ENCODE data around the gene UBE2J1.
"Not testable (repeated sequence)": the region's sequence is repeated elsewhere in the genome, so short reads cannot be mapped to it uniquely, and the experiment has no call there.

Gene UBE2J1, protein sequence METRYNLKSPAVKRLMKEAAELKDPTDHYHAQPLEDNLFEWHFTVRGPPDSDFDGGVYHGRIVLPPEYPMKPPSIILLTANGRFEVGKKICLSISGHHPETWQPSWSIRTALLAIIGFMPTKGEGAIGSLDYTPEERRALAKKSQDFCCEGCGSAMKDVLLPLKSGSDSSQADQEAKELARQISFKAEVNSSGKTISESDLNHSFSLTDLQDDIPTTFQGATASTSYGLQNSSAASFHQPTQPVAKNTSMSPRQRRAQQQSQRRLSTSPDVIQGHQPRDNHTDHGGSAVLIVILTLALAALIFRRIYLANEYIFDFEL

DNA sequence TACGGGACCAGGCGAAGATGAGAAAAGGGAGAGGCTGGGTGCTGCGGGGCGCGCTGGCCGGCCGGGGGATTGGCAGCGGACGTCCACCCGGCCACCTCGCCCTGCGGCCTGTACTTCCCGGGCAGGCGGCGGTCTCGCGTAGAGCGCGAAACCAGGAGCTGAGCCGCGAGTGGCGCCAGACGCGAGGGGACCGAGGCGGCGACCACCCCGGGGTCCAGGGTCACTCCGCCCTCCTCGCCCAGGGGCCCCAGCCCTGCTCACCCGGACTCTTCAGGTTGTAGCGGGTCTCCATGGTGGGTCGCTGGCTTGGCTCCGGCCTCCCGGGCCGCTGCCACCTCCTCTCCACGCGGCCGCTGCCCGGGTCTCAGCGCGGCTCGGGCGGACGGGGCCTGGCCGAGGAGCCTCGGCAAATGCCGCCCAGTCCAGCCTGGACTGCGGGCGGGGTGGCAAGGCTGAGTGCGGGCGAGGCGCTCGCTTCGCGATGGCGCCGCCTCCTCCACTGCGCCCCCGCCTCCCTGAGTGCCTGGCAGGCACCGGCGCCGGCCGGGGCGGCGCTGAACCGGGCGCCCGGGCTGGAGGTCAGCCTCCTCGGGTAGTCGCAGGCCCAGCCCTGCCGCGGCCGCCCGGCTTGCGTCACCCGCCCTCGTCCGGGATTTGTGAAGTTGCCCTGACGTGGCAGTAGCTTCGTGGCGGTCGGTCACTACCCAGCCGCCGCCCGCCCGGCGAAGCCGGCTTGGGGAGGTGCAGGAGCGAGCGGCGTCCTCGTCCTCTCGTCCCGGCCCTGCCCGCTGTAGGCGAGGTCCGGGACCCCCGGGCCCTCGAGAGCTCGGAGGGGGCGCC lies at the start of gene UBE2J1:
TSS of gene UBE2J1 (minus strand) at position 445 of the 840 bp plus-strand sequence. CDS start at position 292, 153 bp downstream.
- DNase-seq, result peak; percentile 97

- peak; percentile 53 for DNase-seq
These were observed 48.4 kb upstream of the UBE2J1 start for GRCh38 chr6:89400912-89401399.

GRCh38 chr6:89400050-89400449 lies 47.5 kb upstream of the UBE2J1 start:
- DNase-seq, result no peak

GRCh38 chr6:89398762-89399525 lies 46.4 kb upstream of the UBE2J1 start:
- DNase-seq, result no peak

- not testable (repeated sequence) for DNase-seq
These were observed 45.4 kb upstream of the UBE2J1 start for GRCh38 chr6:89397884-89398283.

GRCh38 chr6:89393659-89394058 lies 41.1 kb upstream of the UBE2J1 start:
- DNase-seq, result no peak

DNA sequence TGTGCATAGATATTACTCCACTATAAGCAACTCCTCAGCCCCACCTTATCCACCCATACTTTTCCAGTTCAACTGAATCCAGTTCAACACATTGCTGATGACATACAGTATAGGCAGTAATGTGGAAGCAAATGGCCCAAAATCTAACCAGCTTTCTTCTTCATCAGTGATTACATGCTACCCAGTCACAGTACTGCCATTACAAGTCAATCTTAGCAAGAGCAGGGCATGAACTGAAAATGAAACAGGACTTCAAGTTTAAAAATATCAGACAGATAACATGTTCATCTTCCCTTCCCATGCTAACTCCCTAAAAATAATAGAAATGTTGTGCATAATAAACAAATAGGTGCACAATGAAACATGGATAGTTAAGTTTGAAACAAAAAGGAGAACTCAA lies 40.3 kb upstream of the UBE2J1 start:
- DNase-seq, result no peak

- DNase-seq, result no peak
These were observed 36.3 kb upstream of the UBE2J1 start for GRCh38 chr6:89388846-89389245.

GRCh38 chr6:89387516-89388201 lies 35.1 kb upstream of the UBE2J1 start:
- no peak for DNase-seq

DNA sequence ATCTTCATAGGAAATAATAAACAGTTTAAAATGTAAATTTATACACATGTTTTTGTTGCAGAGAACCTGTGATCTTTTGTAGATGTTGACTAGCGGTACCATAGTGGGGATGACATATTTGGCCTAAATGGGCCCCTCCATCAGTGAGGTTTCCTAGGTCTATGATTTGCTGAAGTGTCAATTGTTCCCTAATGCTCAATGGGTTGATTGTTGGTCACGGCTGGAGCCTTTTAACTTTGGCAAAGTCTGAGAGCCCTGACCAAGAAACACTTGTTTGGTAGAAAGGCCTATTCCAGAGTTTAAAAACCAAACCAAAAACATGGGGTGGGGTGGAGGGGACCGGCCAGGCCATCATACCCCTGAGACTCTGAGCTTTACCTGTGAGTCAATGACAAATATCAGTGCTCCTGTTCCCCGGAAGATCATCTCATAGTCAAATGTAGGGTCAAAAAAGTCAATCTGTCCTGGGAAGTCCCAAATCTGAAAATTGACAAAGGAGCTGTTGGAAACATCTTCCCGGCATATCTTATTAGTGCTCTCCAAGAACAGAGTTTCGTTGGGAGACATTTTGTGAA lies 34.5 kb upstream of the UBE2J1 start:
- no peak for DNase-seq

GRCh38 chr6:89385846-89386245 lies 33.3 kb upstream of the UBE2J1 start:
- no peak for DNase-seq

DNA sequence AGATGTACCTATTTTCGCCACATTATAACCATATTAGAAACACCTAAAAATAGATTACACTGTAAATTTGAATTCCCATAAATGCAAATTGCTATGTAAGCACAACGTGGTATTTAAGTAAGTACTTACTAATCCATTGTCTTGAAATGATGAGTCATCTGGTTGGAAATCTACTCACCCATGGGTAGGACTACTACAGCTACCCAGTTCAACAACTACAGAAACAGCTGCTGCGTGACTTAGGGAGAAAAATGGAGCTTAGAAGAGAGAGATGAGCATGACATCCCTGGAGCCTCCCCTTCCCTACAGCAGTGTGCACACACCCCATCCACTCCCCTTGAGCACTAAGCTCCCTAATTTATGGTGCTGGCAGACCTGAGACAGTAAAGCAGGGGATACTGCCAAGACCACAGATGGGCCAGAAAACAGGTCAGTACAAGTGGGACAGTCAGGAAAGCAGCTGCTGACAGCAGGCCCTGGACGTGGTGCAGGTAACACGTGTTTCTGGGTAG lies 32.7 kb upstream of the UBE2J1 start:
- DNase-seq, result no peak

DNA sequence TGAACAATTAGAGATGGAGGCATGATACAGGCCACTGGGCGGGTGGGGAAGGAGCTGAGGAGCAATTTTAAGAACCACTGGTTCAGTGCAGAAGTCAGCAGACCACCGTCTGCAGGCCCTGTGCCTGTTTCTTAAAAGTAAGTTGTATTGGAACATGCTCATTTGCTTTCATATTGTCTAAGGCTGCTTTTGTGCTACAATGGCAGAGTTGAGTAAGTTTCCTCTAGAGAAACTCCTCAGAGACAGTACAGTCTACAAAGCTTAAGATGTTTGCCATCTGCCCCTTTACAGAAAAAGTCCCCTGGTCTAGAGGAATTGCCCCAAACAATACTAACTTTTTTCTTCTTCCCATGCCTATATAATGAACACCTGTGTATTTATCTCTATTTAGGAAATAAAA lies 28.5 kb upstream of the UBE2J1 start:
- DNase-seq, result no peak

- no peak for DNase-seq
These were observed 26.8 kb upstream of the UBE2J1 start for GRCh38 chr6:89379281-89379680.

GRCh38 chr6:89378628-89379027 lies 26.1 kb upstream of the UBE2J1 start:
- no peak for DNase-seq

DNA sequence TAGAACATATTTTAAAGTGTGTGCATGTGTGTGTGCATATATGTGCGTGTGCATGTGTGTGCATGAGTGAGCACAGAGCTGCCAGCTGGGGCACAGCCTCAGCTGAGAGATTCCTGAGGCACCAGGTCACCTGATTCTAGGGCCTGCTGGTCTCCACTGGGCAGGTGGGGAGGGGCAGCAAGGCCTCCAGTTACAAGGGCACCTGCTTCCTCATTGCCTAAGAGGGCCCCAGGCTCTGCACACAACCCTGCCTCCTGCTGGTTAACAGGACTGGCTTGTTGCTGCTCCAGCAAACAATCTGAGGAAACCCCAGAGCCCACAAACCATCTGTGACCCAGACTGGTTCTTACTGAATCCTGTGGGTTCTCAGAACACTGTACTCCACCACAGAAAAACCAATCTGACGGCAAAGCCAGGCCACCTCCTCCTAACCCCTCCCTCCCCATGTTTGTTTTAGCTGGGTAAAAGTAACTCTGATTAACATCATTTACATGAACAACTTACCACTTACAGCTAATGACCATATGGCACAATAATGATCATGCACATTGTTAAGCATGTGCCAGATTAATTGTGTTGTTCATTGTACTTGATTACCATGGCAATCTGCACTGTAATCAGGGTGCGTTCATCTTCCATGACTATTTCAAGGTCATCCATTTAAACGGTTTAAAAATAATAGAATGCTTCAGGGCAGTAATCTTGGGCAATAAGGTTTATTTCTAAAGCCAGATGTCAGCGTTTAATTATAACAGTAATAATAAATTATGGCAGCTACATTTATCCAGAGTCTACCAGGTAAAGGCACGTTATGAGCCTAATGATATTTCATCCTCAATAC lies 23.1 kb upstream of the UBE2J1 start:
- DNase-seq, result peak; percentile 97

DNA sequence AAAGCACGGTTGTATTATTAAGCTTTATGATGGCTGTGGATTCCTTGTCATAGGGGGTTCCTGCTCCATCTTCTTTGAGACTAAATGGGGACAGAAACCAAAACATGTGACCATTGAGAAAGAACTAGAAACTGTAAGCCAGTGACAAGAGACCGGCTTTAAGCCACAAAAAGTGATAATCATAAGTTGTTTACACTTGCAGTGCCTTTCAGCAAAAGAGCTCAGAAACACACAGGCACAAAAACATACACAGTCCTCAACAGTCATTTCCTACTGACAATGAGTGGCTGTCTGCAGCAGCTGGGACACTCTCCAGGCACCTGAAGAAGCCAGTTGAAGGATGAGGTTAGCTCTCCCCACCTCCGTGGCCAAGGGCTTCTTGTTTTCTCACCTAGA lies 20.0 kb upstream of the UBE2J1 start:
- no peak for DNase-seq

- DNase-seq, result peak; percentile 88
These were observed 19.5 kb upstream of the UBE2J1 start for GRCh38 chr6:89371849-89372505.

DNA sequence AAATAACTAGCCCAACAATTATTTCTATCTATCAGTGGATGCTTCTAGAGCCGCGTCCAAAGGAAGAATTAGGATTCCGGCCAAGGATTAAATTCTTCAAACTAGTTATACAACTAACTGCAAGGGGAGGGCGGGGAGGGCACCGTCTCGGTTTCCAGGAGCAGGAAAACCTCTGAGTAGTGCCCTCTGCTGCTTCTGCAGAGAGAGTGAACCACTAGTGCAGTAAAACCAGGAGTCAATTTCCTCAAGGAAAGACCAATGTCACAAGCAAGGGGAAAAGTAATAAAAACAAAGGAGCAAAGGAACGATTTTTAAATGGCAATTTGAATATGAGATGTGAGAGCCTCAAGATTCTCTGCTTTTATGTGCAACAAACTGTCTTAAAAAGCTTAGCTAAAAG lies 16.5 kb upstream of the UBE2J1 start:
- DNase-seq, result peak; percentile 81

DNA sequence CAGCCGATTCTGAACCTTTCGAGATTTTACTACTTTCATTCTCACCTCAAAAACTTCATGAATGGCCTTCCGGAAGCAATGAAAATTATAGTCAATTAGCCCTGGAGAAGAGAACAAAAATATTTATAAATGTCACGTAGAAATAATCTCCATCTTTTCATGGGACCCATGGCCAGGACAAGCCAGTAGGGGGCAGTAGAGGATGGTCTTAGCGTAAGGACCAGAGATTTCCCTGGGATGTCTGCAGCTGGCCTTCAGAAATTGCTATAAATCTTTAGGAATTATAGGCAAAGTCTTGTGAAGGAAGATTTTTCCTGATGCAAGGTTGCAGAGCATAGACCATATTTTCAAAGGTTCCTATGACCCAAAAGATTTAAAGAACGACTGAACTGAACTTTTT lies 15.6 kb upstream of the UBE2J1 start:
- no peak for DNase-seq

DNA sequence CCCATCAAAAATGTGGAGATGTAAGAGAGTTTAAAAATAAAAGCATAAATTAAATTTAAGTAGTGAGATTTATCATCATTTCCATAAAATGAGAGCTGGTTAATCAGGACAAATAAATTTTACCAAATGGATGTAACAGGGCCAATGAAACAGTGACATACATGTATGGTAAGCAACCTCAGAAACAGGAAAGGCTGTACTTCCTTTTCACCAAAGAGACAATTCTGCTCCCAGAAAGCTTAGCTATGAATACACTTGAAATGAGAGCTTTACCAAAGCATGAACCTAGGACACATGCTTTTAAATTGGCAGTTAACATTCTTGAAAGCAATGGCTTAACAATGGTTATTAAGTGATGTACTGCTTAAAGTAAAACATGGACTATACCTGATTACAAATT lies 12.1 kb upstream of the UBE2J1 start:
- DNase-seq, result no peak
